HG03064 (cell line): ENCODE measurements around the gene SLC35B4.
"Not testable (repeated sequence)": the region's sequence is repeated elsewhere in the genome, so short reads cannot be mapped to it uniquely, and the experiment has no call there.

Source experiments
- ATAC-seq: cut with Tn5 transposase; IDR thresholded peaks from one replicate; pipeline ENCODE4 v1.9.1; 2021; ENCODE audit warnings: low read depth; ENCODE audit not compliant: unreplicated experiment

Gene SLC35B4

DNA sequence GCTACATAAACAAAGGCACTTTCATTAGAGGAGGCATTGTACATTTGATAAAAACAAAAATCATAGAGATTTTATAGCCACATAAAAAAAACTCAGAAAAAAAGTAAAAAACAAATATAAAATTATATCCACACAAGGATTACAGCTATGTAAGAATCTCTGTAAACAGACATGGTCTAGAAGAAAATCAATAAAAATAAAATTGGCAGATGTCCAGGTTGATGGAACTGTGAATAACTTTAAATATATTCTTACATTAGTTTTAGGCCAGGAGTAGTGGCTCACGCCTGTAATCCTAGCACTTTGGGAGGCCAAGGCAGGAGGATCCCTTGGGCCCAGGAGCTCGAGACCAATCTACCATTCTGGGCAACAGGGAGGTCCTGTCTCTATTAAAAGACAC lies 19.2 kb downstream of the SLC35B4 start:
- ATAC-seq: no peak

DNA sequence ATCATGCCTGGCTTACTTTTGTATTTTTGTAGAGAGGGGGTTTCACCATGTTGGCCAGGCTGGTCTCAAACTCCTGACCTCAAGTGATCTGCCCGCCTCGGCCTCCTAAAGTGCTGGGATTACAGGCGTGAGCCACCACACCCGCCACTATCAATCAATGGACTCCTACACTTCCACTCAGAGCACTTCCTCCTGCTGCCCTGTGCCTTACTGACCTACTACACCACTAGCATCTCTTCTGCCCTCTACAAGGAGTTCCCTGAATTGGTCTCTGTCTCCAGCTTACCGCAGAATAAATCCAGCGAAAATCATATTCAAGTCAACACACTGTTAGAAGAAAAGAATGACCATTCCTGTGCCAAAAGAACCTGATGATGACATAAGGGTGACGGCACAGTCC lies 20.7 kb downstream of the SLC35B4 start:
- not testable (repeated sequence) for ATAC-seq

DNA sequence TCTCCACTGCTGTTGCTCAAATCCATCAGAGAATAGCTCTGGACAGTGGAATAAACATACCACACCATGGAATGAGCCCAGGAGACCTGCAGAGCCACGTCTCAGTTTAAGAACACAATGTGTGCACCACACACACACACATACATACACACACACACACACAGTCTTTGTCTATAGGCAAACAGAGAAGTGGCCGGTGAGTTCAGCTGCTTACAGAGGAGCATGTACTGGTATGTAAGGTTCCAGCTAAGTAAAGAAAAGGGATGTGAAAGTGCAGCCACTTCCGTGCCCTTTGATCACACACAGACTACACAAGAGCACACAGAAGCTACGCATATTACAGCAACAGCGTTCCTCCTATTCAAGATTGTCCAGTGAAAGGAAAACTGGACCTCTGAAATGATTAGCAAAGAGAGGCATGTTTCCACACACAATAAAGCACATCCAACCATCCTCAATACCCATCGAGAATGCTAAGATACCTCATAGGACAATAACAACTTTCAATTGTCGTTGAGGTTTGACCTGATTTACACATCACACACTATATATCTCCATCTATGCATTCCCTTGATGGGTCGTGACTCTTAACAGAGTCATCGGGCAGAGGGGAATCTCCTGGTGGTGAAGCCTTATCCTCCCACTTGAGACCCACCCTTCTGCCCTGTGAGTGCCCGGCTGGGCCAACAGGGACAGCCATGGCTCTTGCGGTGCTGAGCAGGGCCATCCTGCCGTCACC lies 23.6 kb downstream of the SLC35B4 start:
- peak; percentile 100 for ATAC-seq

DNA sequence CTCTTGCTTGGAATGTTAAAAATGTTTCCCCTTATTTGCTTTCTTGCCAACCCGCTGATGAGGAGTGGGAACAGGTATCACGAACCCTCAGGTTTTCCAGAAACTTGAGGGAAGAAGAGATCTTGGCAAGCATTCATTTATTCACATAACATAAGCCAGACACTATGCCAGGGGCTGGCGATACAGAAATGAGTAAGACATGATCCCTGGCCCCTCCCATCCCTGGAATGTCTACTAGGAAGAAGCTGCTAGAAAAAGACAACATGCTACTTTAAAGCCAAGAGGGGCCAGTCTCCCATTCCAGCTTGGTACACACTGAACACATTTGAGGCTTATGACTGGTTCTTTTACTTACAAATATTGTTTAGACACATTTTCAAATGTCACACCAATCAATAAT lies 26.4 kb downstream of the SLC35B4 start:
- no peak for ATAC-seq

DNA sequence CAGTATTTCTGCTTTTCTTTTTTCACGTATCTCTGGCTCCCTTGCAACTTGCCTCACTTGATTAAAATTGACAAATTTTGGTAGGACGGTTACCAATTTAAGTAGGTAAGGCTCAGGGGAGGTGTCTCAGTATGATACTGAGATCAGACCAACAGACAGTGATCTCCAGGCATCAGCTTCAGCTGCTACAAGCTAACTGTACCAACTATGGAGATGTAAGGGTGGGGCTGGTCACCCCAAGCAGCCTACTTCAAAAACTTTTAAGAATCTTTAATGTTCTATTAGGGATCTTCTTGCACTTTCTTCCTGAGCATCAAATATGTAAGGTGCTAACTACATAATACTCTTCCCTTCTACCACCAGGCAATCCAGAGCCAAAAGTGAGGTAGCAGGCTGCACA lies 26.9 kb downstream of the SLC35B4 start:
- no peak for ATAC-seq

DNA sequence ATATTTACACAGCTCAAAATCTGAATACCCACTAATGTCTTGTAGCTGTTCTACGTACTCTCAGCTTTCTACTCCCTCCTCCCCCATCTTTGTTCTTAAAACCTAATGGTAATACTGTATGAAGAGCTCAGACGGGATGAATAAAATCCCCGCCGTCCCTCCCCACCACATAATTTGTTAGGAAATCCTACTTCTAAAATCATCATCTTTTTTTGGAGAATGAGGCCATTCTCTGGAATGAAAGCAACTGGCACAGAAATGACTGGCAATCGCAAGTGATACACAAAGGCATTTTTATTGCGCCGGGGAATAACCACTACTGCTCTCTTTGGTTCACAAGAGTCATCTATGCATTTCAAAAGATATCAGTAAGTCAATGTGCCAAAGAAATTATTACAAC lies 27.3 kb downstream of the SLC35B4 start:
- no peak for ATAC-seq

DNA sequence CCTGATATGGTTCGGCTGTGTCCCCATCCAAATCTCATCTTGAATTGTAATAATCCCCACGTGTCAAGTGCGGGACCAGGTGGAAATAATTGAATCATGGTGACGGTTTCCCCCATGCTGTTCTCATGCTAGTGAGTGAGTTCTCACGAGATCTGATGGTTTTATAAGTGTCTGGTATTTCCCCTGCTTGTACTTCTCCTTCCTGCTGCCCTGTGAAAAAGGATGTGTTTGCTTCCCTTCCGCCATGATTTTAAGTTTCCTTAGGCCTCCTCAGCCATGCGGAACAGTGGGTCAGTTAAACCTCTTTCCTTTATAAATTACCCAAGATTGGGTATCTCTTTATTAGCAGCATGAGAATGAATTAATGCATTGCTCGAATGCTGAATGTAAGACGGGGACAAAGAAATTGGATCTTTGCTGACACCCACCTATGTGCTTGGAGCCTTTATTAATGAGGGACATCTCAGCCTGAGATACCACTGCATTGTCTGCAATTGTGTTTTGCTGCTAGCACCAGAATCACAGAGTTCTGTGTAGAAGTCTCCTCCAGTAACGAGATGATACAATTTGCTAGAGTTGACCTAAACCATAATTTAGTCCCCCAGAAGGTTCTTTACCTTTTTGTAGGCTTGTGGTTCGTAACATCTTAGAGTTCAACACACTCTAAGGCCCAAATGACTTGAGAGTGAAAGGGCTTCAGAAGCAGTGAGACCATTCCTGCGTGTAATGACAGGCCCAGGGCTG lies 28.6 kb downstream of the SLC35B4 start:
- ATAC-seq: no peak

DNA sequence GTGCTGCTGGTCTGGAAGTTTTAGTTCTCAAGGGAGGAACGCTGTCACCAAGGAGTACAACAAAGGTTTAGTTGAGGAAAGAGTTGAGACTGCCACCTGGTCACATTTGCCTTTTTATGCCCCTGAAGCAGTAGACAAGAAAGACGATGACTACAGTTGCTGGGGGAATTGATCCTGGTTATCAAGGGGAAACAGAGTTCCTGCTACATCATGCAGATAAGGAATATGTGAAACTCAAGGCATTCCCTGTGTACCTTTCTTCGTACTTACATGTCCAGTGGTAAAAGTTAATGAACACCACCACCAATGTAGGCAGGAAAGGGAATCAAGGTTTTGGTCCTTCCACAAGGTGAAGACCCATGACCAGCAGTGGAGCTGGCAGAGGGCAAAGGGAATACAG lies 31.8 kb downstream of the SLC35B4 start:
- no peak for ATAC-seq

DNA sequence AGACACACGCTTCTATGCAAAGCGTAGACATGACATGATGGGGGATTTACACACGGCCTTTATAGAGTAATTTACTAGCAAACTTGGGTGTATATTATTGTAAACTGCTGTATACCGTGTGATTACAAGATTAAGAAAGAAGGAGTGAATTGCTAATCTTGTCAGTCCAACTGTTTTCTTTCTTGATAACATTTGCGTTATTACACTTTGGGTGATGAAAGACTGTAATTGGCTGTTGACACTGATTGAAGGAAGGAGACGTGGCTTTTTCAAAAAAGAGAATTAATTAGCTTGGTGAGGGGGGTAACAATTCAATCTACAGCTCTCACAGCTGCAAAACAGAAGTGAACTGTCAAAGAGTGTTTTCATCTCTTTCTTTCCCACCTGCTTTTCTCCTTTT lies 32.7 kb downstream of the SLC35B4 start:
- no peak for ATAC-seq

DNA sequence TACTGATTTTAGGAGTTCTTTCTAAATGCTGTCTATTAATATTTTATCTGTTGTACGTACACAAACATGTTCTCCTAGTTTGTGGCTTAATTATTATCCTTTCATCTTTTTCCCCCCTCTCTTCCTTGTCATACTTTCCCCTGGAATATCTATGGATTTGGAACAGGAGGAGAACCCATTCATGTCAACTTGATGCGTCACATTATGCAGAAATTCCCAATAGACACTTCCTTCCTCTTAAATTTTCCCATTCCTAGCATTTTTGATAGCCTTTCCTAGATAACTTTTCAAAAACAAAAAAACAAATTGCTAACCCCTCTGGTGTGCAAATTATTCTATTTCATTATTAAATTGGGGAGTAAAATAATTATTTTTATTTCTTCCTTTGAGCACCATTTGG lies 36.2 kb downstream of the SLC35B4 start:
- no peak for ATAC-seq

DNA sequence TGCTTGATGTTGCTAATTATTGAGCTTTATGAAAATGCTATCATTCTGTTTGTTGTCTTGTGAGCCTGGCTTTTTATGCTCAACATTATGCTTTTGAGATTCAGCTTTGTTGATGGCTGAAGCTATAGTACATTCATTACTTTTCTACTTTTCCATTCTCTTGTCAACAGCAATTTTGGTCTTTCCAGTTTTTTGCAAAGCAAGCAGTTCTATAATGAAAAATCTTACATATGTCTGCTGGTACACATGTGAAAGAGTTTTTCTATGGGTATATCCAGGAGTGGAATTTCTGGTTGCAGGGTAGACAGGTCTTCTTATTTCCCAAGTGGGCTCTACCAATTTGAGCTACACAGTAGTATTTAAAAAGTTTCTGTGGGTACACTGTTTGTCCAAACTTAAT lies 36.8 kb downstream of the SLC35B4 start:
- ATAC-seq: no peak

DNA sequence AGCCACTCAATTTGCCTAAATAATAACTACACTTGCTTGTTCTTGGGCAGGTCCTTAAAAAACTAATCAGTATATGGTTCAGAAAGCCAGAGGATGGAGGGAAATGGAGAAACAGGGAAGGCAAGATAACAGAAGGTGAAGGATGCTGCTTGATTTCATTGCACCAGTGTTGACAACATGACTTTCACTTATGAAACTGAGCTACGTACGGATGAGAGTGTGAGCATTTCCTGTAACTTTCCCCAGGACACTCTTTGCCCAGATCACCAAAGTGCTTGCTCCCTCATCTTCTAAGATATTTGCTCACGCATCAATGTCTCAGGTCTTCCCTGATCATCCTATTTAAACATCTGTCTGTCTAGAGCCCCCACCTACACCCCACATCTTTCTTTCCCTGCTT lies 37.4 kb downstream of the SLC35B4 start:
- ATAC-seq: no peak

DNA sequence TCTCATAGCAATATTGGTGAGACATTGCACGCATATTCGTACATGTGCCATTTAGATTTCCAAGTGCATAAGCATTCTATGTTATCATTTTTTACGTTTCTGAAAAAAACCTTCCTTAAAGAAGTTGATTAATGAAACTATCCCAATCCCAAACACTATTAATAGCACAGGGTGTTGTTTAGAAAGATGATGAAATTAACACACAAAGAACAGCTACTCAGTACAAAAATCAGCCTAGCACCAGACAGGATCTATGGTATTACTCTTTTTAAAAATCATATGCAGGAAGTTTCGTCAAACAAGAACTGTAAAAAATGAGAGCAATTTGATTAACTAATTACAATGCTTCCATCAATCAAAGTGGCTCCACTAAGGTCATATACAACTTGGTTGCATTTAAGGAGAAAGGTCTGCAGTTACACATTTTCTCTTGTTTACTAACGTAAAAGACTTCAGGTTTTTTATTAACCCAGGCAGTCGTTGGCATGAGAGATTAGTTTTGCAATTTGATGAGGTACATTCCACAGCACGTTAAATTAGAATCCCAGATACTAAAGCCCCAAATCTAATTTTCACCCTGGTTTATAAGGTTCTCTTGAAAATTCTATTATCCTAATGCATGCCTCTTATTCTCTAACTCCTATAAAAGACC lies 38.1 kb downstream of the SLC35B4 start:
- ATAC-seq: no peak

DNA sequence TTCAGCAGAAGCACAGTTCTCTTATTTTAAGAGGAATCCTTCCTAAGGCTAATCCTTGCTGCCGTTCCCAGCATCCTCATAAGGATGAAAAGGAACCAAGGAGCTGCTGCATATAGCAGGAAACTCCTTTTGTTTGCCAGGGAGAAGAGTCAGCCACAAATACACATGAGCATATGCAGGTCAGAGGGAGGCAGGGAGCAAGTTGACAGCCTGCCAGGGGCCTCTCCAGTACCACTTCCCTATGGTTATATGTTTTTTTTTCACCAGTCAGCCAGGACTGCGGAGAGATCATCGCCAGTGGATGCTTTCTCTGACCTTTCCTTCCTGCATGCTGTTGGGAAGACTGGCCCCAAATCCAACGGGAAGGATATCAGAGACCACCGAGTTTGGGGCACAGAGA lies 39.8 kb downstream of the SLC35B4 start:
- ATAC-seq: no peak

DNA sequence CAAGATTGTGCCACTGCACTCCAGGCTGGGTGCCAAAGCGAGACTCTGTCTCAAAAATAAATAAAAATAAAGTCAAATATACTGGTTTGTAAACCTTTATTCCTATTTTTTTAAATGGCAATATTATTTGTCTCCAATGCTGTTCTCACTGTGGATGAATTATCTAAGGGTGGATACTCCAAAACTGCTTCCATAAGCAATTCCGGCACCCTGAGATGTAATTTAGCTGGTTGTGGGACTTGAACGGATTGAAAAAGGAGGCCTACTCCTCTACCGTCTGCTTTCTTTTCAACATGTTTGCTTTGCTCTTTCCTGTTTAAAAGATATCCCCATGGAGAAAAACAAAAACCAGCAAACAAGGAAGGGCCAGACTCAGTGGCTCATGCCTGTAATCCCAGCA lies 54.4 kb downstream of the SLC35B4 start:
- ATAC-seq: no peak

DNA sequence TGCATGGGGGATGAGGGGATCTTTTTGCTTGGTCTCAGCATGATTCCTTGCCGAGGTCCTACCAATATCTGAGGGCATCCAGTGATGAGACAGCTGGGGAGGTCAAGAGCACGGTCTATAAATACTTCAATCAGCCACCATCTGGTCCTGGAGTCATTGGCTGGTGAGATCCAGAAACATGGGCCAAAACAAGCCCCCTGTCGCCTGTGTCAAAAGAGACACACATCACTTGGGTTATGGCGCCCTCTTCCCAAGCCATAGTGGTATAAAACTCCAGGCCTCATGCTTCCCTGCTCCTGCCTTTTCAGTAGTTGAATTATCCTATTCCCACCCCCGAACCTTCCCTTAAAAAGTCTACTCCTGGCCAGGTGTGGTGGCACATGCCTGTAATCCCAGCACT lies 60.9 kb downstream of the SLC35B4 start:
- no peak for ATAC-seq

DNA sequence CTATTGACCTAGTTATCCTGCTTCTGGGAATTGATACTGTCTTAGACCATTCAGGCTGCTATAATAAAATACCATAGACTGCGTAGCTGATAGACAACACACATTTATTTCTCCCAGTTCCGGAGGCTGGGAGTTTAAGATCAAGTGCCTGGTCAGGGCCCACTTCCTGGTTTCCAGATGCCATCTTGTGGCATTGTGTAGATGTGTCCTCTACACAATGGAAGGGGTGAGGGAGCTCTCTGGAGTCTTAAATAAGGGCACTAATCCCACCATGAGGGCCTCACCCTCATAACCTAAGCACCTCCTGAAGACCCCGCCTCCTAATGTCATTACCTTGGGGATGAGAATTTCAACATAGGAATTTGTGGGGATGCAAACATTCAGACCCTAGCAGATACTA lies 62.4 kb downstream of the SLC35B4 start:
- no peak for ATAC-seq

DNA sequence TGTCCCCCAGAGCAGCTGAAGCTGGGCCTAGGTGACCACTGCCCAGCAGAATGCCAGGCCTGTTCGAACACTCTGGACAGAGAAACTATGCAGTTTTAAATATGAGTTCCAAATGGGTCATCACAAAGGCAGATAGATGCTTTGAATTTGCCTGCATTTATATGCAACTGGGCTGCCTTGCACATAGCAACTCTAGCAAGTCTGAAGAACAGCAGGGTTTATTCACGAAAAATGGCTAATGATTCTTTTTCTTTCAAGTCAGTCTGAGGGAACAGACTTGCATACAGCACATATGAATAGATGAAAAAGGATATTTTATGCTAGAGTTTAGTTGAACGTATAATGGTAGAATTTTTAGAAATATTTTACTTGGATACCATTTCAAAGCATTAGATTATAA lies 68.5 kb downstream of the SLC35B4 start:
- no peak for ATAC-seq

DNA sequence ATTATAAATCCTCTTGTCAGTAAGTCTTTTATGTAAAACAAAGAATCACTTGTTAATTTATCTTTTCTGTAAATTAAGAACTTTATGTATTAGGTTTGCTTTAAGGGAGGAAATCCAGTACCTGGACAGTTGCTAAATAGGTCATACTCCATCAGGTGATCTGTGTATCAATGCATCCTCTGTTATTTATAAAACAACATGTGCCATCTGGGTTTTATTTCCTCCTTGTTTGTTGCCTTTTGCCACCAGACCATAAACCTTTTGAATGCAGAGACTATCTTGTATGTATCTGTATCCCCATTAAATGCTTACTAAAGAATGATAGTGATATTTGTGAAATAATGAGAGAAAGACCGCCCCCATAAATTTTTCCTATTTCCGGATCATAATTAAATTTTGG lies 70.0 kb downstream of the SLC35B4 start:
- no peak for ATAC-seq

DNA sequence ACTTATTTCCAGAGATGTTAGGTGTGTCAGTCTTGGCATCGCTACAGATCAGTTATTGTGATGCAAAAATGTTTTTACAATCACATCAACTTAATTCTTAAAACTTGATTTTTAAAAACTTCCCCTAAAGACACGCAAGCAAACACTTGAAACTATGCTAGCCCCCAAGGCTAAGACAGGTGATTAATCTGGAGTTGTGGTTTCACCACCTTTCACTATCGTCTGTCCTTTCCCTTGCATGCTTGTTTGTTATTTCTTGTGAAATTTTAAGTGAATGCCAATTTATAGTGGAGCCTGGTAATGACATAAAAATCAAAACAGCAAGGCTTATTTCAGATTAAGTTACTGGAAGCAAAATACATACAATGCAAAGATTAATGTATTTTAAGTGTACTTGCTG lies 70.4 kb downstream of the SLC35B4 start:
- no peak for ATAC-seq

DNA sequence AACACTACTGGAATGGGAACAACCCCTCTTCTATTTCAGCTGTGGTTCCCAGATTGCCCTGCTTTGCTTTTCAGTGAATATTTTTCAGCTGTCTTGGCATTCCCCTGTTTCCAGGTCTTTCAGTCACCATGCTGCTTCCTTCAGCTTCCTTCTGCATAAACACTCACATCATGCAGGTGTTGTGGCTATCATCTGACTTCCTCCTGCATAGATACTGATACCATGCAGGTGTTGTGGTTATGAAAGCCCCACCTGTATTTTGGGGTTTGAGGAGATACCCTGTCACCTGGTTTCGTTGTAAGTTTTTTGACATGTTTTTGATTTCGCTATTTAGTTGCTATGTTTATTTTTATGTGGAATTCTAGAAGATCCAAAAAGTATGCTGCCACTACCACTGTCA lies 71.5 kb downstream of the SLC35B4 start:
- no peak for ATAC-seq
